ENCODE measurements around the gene ALOXE3.
"Not testable (repeated sequence)": the region's sequence is repeated elsewhere in the genome, so short reads cannot be mapped to it uniquely, and the experiment has no call there.

The ALOXE3 gene

DNA sequence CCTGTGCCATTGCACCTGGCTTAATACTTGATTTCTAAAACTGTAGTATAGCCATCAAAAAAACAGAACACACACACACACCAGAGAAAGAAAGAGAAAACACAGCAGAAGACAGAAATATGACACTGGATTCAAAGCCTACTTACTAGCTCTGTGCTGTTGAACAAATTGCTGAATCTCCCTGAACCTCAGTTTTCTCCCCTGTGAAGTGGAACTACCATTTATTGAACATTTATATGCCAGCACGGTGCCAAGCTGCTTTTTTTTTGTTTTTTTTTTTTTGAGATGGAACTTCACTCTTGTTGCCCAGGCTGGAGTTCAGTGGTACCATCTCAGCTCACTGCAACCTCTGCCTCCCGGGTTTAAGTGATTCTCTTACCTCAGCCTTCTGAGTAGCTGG is 17.6 kb downstream of the ALOXE3 start:
- no peak for DNase-seq (ENCODE audit: low read depth in 2 of 2, low spot score in 1 of 2)

GRCh38 chr17:8100111-8100510 is 18.2 kb downstream of the ALOXE3 start:
- no peak for DNase-seq (ENCODE audit: low read depth in 2 of 2, low spot score in 1 of 2)

DNA sequence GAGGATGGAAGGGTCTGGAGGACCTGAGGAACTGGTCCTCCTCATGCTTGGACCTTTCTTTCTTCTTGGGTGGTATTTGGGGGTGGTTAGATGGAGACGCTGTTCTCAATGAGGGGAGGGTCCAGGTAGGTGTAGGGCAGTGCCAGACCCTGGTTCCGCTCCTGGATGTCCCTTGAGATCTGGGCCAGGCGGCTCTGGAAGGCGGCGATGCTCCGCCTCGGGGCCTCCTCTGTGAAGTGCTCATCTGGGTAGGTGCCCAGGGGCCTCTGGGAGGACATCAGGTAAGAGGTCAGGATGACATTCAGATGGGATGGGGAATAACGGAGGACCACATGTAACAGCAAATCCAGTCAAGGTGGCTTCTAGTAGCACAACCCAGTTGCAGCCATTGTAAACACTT is 21.8 kb downstream of the ALOXE3 start:
- no peak for DNase-seq (ENCODE audit: low read depth in 2 of 2, low spot score in 1 of 2)

DNA sequence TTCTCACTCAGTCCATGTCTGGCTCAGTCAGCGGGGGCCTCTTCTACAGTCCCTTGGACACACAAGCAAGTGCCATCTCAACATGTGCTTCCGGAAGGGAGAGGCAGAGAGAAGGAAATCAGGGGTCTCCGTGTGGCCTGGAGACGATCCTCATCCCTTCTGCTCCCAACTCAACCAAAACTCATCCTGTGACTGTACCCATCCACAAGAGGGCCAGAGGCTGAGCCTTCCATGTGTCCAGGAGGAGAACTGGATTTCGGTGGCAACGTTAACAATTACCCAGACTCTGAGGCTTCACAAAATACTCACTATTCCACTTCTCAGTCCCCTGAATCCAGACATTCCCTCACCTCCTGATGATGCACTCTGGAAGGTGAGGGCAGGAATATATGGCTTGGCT is 23.0 kb downstream of the ALOXE3 start:
- no peak for DNase-seq (ENCODE audit: low read depth in 2 of 2, low spot score in 1 of 2)

GRCh38 chr17:8091033-8091687 is 27.2 kb downstream of the ALOXE3 start:
- no peak for DNase-seq (ENCODE audit: low read depth in 2 of 2, low spot score in 1 of 2)

GRCh38 chr17:8089728-8090127 is 28.6 kb downstream of the ALOXE3 start:
- no peak for DNase-seq (ENCODE audit: low read depth in 2 of 2, low spot score in 1 of 2)

- no peak for DNase-seq (ENCODE audit: low read depth in 2 of 2, low spot score in 1 of 2)
These were observed 30.4 kb downstream of the ALOXE3 start for GRCh38 chr17:8087952-8088230.

DNA sequence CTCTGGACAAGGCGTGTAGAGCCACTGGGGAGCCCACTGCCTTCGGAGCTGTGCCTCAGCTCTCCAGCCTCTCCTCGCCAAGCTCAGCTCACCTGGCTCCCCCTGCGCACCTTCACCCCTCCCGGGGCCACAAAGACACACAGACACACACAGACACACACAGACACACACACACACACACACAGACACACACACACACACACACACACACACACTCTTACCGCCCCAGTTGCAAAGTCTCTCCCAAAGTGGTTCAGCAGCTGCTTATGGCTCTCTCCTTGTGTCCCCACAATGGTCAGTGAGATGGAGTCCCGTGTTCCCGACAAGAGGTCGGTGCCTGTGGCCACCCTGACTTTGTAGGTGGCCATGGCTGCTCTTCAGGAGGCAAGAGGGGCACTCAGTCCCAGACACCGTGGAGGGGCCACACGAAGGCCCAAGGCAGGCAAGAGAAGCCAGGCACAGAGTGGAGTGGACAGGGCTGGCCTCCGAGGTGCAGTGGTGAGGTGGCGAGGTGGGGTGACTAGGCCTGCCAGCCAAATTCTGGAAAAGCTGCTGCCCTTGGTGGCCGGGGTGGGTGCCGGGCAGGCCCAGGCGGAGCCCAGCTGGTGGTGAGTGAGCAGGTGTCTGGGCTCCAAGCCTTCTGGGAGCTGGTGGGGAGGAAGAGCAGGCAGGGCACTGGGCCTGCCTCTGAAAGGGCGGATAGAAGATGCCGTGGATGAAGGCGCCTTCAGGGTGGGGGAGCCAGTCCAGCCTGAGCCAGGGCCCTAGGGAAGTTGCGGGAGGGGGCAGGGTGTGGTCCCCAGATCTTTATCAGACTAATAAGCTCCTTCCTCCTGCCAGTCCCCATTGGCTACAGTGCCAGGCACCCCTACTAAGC is 31.0 kb downstream of the ALOXE3 start, which contains the start of gene ALOX12B:
Gene ALOX12B (minus strand): TSS at position 642 of the 877 bp plus-strand sequence. CDS start 274 bp downstream, at position 368.
- DNase-seq (ENCODE audit: low read depth in 2 of 2, low spot score in 1 of 2): no peak

- DNase-seq (ENCODE audit: low read depth in 2 of 2, low spot score in 1 of 2): no peak
These were observed 34.1 kb downstream of the ALOXE3 start for GRCh38 chr17:8084250-8084649.

DNA sequence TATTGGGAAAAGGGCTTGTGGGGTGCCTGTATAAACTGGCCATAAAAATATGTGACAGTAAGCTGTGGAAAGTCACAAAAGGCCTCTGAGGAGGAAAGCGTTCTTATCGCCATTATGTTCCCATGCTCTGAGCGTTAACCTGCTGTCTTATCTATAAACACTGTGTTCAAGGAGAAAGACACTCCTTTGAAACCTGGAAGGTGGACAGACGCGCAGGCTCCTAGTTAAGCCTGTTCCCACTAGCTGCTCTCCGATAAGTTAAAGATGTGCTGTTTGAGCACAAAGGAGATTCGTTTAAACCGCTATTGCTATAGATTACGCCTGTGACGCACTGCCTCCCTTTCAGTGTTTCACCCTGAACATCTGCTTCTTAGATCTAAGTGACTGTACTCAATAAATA is 36.0 kb downstream of the ALOXE3 start:
- DNase-seq (ENCODE audit: low read depth in 2 of 2, low spot score in 1 of 2): no peak

- no peak for DNase-seq (ENCODE audit: low read depth in 2 of 2, low spot score in 1 of 2)
These were observed 36.4 kb downstream of the ALOXE3 start for GRCh38 chr17:8081876-8082275.

DNA sequence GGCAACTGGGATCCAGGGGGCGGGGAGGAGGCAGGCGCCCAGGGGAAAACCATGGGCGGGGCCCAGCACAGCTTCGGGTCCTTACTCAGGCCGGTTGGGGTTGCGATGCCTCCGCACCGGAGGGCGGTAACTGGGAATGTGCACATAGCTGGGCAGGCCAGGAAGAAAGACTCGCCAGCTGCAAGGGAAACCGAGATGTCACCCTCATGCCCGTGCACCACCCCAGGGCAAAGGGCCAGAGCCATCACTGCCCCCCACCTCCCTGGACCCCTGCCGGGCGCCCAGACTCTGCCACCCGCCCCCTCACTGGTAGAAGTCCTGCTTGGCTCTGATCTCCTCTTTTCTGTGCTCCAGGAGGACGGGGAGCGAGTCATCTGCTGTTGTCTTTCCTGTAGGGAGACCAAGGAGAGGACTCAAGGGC is 37.5 kb downstream of the ALOXE3 start:
- no peak for DNase-seq (ENCODE audit: low read depth in 2 of 2, low spot score in 1 of 2)

- DNase-seq (ENCODE audit: low read depth in 2 of 2, low spot score in 1 of 2): no peak
These were observed 38.0 kb downstream of the ALOXE3 start for GRCh38 chr17:8080208-8080798.

DNA sequence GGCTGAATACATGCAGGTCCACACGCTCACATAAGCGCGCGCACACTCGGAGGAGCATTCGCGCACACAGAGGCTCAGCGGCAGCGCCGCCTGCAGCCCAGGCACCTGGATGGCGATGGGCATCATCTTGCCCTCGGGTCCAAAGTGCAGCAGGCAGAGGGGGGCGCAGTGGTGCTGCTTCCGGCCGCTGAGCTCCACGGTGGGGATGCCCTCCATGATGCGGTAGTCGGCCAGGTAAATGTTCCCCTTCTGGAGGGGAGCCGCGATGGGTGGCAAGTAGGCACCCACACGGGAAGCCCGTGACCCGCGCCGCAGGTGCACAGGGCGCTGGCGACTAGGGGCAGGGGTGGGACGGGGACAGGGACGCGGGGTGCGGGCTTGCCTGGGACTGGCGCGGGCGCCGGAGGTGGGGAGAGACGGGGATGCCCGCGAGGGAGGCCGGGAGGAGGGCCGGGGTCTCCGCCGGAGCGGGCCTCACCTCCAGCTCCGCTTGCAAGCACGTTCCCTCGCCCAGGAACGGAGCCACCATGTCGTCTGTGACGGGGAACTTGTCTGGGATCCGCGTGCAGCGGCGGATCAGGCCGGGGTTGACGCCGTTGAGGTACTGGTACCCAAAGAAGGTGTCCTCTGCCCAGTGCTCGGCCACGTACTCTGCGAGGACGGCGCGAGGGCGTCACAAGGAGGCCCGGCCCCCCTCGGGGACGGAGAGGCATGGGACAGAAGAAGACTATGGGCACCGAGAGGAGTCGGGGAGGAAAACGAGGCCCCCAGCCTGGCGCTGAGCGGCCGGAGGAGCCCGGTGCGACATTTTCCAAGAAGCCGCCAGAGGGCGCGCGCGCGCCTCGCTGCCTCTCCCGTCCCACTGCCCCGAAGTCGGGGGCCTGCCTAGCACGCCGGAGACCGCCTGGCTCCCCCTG is 38.8 kb downstream of the ALOXE3 start:
- DNase-seq (ENCODE audit: low read depth in 2 of 2, low spot score in 1 of 2): peak; percentile 57 to 65

GRCh38 chr17:8077939-8078338 is 40.4 kb downstream of the ALOXE3 start:
- DNase-seq (ENCODE audit: low read depth in 2 of 2, low spot score in 1 of 2): not testable (repeated sequence)

DNA sequence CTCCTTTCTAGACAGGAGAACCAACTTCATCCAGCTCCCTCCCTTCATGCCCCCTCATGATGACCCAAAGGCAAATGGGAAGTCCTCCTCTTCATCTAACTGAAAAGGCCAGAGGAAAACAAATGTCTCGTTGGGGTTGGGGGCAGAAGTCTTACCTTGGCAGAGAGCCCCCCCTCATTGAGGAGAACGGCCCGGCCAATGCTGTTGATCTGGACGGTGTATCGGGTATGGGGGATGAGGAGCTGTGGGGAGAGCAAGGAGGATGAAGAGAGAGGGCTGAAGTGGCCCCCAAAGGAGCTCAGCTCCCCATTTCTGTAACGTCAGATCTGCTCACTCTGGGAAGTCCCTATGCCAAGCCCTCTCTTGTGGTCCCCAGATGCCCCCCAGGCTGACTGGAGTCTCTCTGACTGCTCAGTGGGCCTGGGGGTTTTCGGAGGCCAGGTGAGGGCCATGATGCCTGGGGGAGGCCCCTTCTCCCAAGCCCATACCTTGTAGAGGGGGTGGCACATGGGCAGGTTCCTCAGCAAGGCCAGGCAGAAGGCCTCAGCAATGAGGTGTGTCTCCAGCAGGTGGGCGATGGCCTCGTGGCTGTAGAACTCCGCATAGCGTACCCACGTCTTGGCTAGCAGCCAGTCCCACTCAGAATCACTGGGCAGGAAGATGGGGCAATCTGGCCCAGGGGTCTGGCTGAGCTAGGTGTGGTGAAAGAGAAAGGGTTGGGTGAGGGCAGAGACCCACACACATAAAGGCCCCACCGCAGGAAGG is 41.6 kb downstream of the ALOXE3 start:
- DNase-seq (ENCODE audit: low read depth in 2 of 2, low spot score in 1 of 2): no peak

- DNase-seq (ENCODE audit: low read depth in 2 of 2, low spot score in 1 of 2): no peak
These were observed 42.6 kb downstream of the ALOXE3 start for GRCh38 chr17:8075574-8076342.

GRCh38 chr17:8075081-8075480 is 43.2 kb downstream of the ALOXE3 start:
- DNase-seq (ENCODE audit: low read depth in 2 of 2, low spot score in 1 of 2): no peak

GRCh38 chr17:8074554-8074953 is 43.8 kb downstream of the ALOXE3 start:
- no peak for DNase-seq (ENCODE audit: low read depth in 2 of 2, low spot score in 1 of 2)

Measured in stimulated activated CD8-positive, alpha-beta memory T cell treated with anti-CD3 and anti-CD28 coated beads, Interleukin-4, amount 100 ng/mL, for 4 hours (primary cell).